Adrenal gland (tissue), 12 donors: Measurements from ENCODE around the gene ADAMTS7. TPM values are rescaled to one million over a fixed set of nuclear protein-coding genes. Genes with fewer than 3 reads are reported as not detected.
A peak's percentile ranks its signal among the peaks of the same experiment; 100 is the strongest.
"Not testable (repeated sequence)": the region's sequence is repeated elsewhere in the genome, so short reads cannot be mapped to it uniquely, and the experiment has no call there.

ENCODE experiments used
- DNase-seq, 7 donors: peaks; one replicate each; pipeline ENCODE4 v3.0.0-alpha.2; 2019 to 2020
- H3K27ac ChIP-seq, 5 donors: fragments of 200-600 bp; sonication (generic) in 4 of 5; 1 replicate in 3 of 5; 2 replicates in 2 of 5; pipeline versions ENCODE4 v1.5.1 to v1.8.0; 2016 to 2020; ENCODE audit warnings: mild to moderate bottlenecking in 1 of 5
- H3K27me3 ChIP-seq: fragments of 200-600 bp; 2 replicates; pipeline ENCODE4 v1.8.0; 2021
- H3K36me3 ChIP-seq, 2 donors: fragments of 200-600 bp; replicated peaks in 1 of 2; 1 replicate in 1 of 2; 2 replicates in 1 of 2; pipeline versions ENCODE4 v1.5.1 to v1.8.0; 2018 to 2022
- H3K4me1 ChIP-seq, 2 donors: fragments of 200-600 bp; replicated peaks in 1 of 2; 1 replicate in 1 of 2; 2 replicates in 1 of 2; pipeline versions ENCODE4 v1.5.1 to v1.8.0; 2018 to 2021
- H3K4me3 ChIP-seq, 4 donors: fragments of 200-600 bp; sonication (generic) in 3 of 4; one replicate each; pipeline ENCODE4 v1.5.1; 2016 to 2018
- H3K9me3 ChIP-seq, 3 donors: fragments of 200-600 bp; sonication (generic) in 1 of 3; replicated peaks in 1 of 3; 1 replicate in 2 of 3; 2 replicates in 1 of 3; pipeline versions ENCODE4 v1.5.1 to v1.8.0; 2016 to 2021
- CTCF ChIP-seq, 6 experiments: fragments of 450-650 bp in 4 of 6; fragments of 200-600 bp in 2 of 6; sonication (generic) in 1 of 6; IDR thresholded peaks; 1 replicate in 5 of 6; 2 replicates in 1 of 6; pipeline versions ENCODE4 v1.5.1 to v1.8.0; 2016 to 2021; ENCODE audit warnings: antibody characterized with exemption in 6 of 6, mild to moderate bottlenecking in 2 of 6, moderate library complexity in 1 of 6
- POLR2A ChIP-seq, 2 donors: fragments of 450-650 bp; IDR thresholded peaks; one replicate each; pipeline ENCODE4 v1.6.1; 2017; ENCODE audit warnings: antibody characterized with exemption in 2 of 2, mild to moderate bottlenecking in 2 of 2, moderate library complexity in 1 of 2
- WGBS, 4 donors: extraction: QIAGEN DNeasy Blood & Tissue Kit in 2 of 4; methylation state at CpG; one replicate each; pipeline versions ENCODE4 v1.1.5 to v1.1.7; 2013 to 2017; 5-methylcytosine and 5-hydroxymethylcytosine counted together
- intact Hi-C, 2 donors: fragments of 100-400 bp; cut with DNase I; formaldehyde crosslinking; loops; one replicate each; pipeline versions ENCODE4 v1.14.1 to v1.15.0; 2022 to 2023
- polyA plus RNA-seq, 3 donors: library from polyadenylated mRNA; stranded (reverse); fragments of 200-250 nt in 2 of 3; fragments of 350-450 nt in 1 of 3; fragmentation: Illumina TruSeq in 1 of 3; extraction: RNeasy Lipid Tissue Mini Kit (QIAGEN cat#74804) in 1 of 3; gene quantifications; one replicate each; pipeline ENCODE4 v1.2.3, GENCODE V29; 2013 to 2014
- total RNA-seq, 9 donors: library from RNA; depleted of rRNA in 4 of 9; stranded (reverse); fragments of >200 nt in 4 of 9; fragments of 120-200 nt in 1 of 9; fragmentation: NEBNext Ultra II Directional in 1 of 9; extraction: Animal tissue kit (Norgen Biotek cat#: 25700) in 1 of 9; gene quantifications; one replicate each; pipeline versions ENCODE4 v1.1.0 to v1.2.4, GENCODE V29; 2013 to 2023
- donor health status: healthy with polysubstance abuse.
- donor health status: Bipolar disorder and iron deficiency.
- donor health status: DM: yes; HTN: yes; CAD: no.
- donor health status: DM: no; HTN: no; CAD: no.
- donor health status: DM: no; HTN: no; CAD: no.
- donor health status: DM: yes; HTN: yes; CAD: no.

ADAMTS7 gene
- total and polyA plus RNA-seq, 12 donors, result 0.70 to 27.7 (median 10.0) TPM

- H3K27ac ChIP-seq, result no peak overlapping the region
- TF ChIP-seq CTCF (IDR thresholded peaks at IDR 0.05) (no peak), POLR2A (IDR thresholded peaks at IDR 0.05) (no peak)
- no peaks in the 10 kb centered on the region for H3K4me1 ChIP-seq
- DNase-seq, result peak in 1 of 7 donors; percentile 10
- 78 to 98% (median 84%) methylated on average over 6 to 13 of the region's 13 CpGs for WGBS, 4 donors
- H3K36me3 ChIP-seq, result no peaks in the 10 kb centered on the region
- no peak overlapping the region for H3K4me3 ChIP-seq
- no peaks in the 10 kb centered on the region for H3K9me3 ChIP-seq
- intact Hi-C loops, result loop anchor here in 1 of 2 donors (10.0 kb wide), 1 partner anchor 47 kb away; the partner anchor contains the start of gene ADAMTS7
- no peaks in the 10 kb centered on the region for H3K27me3 ChIP-seq
Observed at GRCh38 chr15:78768096-78768495, 43.2 kb downstream of the ADAMTS7 start.

GRCh38 chr15:78767331-78767951, 43.8 kb downstream of the ADAMTS7 start:
- Histone ChIP-seq H3K4me1 (no peaks in the 10 kb centered on the region), H3K36me3 (no peaks in the 10 kb centered on the region), H3K4me3 (no peak overlapping the region), H3K27ac (no peak overlapping the region), H3K27me3 (no peaks in the 10 kb centered on the region), H3K9me3 (no peaks in the 10 kb centered on the region)
- peak in 3 of 7 donors; percentile 10 to 17 (median 15) for DNase-seq
- intact Hi-C loops, result loop anchor here in 1 of 2 donors (10.0 kb wide), 1 partner anchor 47 kb away; the partner anchor contains the start of gene ADAMTS7
- WGBS, 4 donors, result 91 to 100% (median 94%) methylated on average over 1 to 16 of the region's 16 CpGs; no CpG with 5 or more reads in 1 of the 4 donors
- no peak for TF ChIP-seq POLR2A (IDR thresholded peaks at IDR 0.05)
- no peak for TF ChIP-seq CTCF (IDR thresholded peaks at IDR 0.05)

GRCh38 chr15:78766641-78767071, 44.6 kb downstream of the ADAMTS7 start:
- H3K27me3 ChIP-seq, H3K9me3 ChIP-seq, H3K36me3 ChIP-seq, H3K27ac ChIP-seq, H3K4me1 ChIP-seq, H3K4me3 ChIP-seq: not testable (repeated sequence)
- WGBS, 4 donors, result 60 to 95% (median 94%) methylated on average over 1 to 21 of the region's 21 CpGs; no CpG with 5 or more reads in 1 of the 4 donors
- peak in 2 of 7 donors; percentile 9 to 18 for DNase-seq
- intact Hi-C loops, result loop anchor here in 1 of 2 donors (10.0 kb wide), 1 partner anchor 48 kb away; the partner anchor contains the start of gene ADAMTS7

GRCh38 chr15:78766041-78766440, 45.2 kb downstream of the ADAMTS7 start:
- TF ChIP-seq POLR2A (IDR thresholded peaks at IDR 0.05), result no peak
- TF ChIP-seq CTCF (IDR thresholded peaks at IDR 0.05), result no peak
- no peak overlapping the region for H3K27ac ChIP-seq
- 89 to 100% (median 95%) methylated on average over 2 to 6 of the region's 6 CpGs; no CpG with 5 or more reads in 1 of the 4 donors for WGBS, 4 donors
- peak in 2 of 7 donors; percentile 14 to 19 for DNase-seq
- H3K36me3 ChIP-seq, result no peaks in the 10 kb centered on the region
- no peaks in the 10 kb centered on the region for H3K27me3 ChIP-seq
- peaks cover 0 to 2% of the 10 kb centered on the region in 2 donors for H3K4me1 ChIP-seq
- H3K4me3 ChIP-seq, result no peak overlapping the region
- H3K9me3 ChIP-seq, result no peaks in the 10 kb centered on the region
- intact Hi-C loops, result loop anchor here in 1 of 2 donors (10.0 kb wide), 1 partner anchor 49 kb away; the partner anchor contains the start of gene ADAMTS7

- H3K27me3 ChIP-seq, H3K4me1 ChIP-seq, H3K9me3 ChIP-seq, H3K36me3 ChIP-seq, H3K4me3 ChIP-seq, H3K27ac ChIP-seq: not testable (repeated sequence)
- DNase-seq, result peak in 2 of 7 donors; percentile 12 to 19
- intact Hi-C loops, result loop anchor here in 1 of 2 donors (10.0 kb wide), 1 partner anchor 49 kb away; the partner anchor contains the start of gene ADAMTS7
- 82 to 100% (median 86%) methylated on average over 1 to 18 of the region's 18 CpGs; no CpG with 5 or more reads in 1 of the 4 donors for WGBS, 4 donors
Observed at GRCh38 chr15:78765154-78765860, 46.0 kb downstream of the ADAMTS7 start.

GRCh38 chr15:78764340-78765153, 46.7 kb downstream of the ADAMTS7 start:
- H3K9me3 ChIP-seq, H3K4me3 ChIP-seq, H3K4me1 ChIP-seq, H3K36me3 ChIP-seq, H3K27ac ChIP-seq, H3K27me3 ChIP-seq: not testable (repeated sequence)
- WGBS, 4 donors, result 90 to 96% (median 94%) methylated on average over 14 to 28 of the region's 28 CpGs
- DNase-seq, result peak in 2 of 7 donors; percentile 14 to 19
- intact Hi-C loops, result loop anchor here in 1 of 2 donors (10.0 kb wide), 1 partner anchor 50 kb away; the partner anchor contains the start of gene ADAMTS7
